ENCODE results near the gene KRT6A.

DNA sequence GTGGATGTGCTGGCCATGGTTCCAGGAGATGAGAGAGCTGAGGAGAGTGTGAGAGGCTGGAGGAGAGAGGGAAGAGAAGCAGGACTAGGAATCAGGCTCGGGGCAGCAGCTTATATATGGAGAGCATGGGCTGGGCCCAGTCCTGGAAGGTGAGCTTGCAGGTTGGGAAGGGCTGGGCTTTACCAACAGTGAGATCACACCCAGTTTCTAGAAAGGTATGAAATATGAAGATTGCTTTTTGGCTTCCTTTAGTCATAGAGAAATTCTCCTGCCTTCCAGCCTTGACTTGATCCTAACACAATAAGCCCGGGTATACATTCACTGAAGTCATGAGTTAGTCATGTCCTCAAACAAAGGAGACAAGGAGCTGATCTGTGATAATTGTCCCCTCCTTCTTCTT is at the start of gene KRT6A:
- TF ChIP-seq SP1 (IDR thresholded peaks at IDR 0.05) (no peak), SP1 (CRISPR knock-in tag; IDR thresholded peaks at IDR 0.05) (no peak), FOXK1 (CRISPR knock-in tag; IDR thresholded peaks at IDR 0.05; ENCODE audit: borderline replicate concordance, low read depth) (no peak), ZFP90 (CRISPR knock-in tag; IDR thresholded peaks at IDR 0.05; ENCODE audit: borderline replicate concordance) (no peak), SIN3A (IDR thresholded peaks at IDR 0.05; ENCODE audit: borderline replicate concordance, low read depth, low read length) (no peak), EP300 (IDR thresholded peaks at IDR 0.05; ENCODE audit: low read depth in 2 of 2, low read length in 2 of 2) (no peak), EP300 (CRISPR knock-in tag; IDR thresholded peaks at IDR 0.05; ENCODE audit: borderline replicate concordance) (no peak), ZNF704 (CRISPR knock-in tag; IDR thresholded peaks at IDR 0.05; ENCODE audit: borderline replicate concordance) (no peak), MTF1 (CRISPR knock-in tag; IDR thresholded peaks at IDR 0.05) (no peak), SALL2 (CRISPR knock-in tag; IDR thresholded peaks at IDR 0.05) (no peak), ZNF660 (CRISPR knock-in tag; IDR thresholded peaks at IDR 0.05; ENCODE audit: borderline replicate concordance, low read depth) (no peak), JUN (CRISPR knock-in tag; IDR thresholded peaks at IDR 0.05) (no peak)
- TF ChIP-seq, protein P1, sequence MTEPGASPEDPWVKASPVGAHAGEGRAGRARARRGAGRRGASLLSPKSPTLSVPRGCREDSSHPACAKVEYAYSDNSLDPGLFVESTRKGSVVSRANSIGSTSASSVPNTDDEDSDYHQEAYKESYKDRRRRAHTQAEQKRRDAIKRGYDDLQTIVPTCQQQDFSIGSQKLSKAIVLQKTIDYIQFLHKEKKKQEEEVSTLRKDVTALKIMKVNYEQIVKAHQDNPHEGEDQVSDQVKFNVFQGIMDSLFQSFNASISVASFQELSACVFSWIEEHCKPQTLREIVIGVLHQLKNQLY (CRISPR knock-in tag; IDR thresholded peaks at IDR 0.05) = no peak
- TF ChIP-seq, protein P2, sequence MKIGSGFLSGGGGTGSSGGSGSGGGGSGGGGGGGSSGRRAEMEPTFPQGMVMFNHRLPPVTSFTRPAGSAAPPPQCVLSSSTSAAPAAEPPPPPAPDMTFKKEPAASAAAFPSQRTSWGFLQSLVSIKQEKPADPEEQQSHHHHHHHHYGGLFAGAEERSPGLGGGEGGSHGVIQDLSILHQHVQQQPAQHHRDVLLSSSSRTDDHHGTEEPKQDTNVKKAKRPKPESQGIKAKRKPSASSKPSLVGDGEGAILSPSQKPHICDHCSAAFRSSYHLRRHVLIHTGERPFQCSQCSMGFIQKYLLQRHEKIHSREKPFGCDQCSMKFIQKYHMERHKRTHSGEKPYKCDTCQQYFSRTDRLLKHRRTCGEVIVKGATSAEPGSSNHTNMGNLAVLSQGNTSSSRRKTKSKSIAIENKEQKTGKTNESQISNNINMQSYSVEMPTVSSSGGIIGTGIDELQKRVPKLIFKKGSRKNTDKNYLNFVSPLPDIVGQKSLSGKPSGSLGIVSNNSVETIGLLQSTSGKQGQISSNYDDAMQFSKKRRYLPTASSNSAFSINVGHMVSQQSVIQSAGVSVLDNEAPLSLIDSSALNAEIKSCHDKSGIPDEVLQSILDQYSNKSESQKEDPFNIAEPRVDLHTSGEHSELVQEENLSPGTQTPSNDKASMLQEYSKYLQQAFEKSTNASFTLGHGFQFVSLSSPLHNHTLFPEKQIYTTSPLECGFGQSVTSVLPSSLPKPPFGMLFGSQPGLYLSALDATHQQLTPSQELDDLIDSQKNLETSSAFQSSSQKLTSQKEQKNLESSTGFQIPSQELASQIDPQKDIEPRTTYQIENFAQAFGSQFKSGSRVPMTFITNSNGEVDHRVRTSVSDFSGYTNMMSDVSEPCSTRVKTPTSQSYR (CRISPR knock-in tag; IDR thresholded peaks at IDR 0.05; ENCODE audit: borderline replicate concordance) = no peak
- TF ChIP-seq, protein P3, sequence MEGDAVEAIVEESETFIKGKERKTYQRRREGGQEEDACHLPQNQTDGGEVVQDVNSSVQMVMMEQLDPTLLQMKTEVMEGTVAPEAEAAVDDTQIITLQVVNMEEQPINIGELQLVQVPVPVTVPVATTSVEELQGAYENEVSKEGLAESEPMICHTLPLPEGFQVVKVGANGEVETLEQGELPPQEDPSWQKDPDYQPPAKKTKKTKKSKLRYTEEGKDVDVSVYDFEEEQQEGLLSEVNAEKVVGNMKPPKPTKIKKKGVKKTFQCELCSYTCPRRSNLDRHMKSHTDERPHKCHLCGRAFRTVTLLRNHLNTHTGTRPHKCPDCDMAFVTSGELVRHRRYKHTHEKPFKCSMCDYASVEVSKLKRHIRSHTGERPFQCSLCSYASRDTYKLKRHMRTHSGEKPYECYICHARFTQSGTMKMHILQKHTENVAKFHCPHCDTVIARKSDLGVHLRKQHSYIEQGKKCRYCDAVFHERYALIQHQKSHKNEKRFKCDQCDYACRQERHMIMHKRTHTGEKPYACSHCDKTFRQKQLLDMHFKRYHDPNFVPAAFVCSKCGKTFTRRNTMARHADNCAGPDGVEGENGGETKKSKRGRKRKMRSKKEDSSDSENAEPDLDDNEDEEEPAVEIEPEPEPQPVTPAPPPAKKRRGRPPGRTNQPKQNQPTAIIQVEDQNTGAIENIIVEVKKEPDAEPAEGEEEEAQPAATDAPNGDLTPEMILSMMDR (CRISPR knock-in tag; IDR thresholded peaks at IDR 0.05) = no peak
